Transverse colon (tissue), 4 donors: ENCODE results near the gene ABAT. TPM values are rescaled to one million over a fixed set of nuclear protein-coding genes. Genes with fewer than 3 reads are reported as not detected.

Source experiments
- DNase-seq: peaks from one replicate; pipeline ENCODE4 v3.0.0-alpha.2; 2019
- H3K27ac ChIP-seq, 4 donors: fragments of 200-600 bp; sonication (generic); 2 replicates each; pipeline ENCODE4 v1.5.1; 2016 to 2018; ENCODE audit warnings: inconsistent platforms in 4 of 4
- H3K27me3 ChIP-seq: fragments of 200-600 bp; sonication (generic); 2 replicates; pipeline ENCODE4 v1.5.1; 2017; ENCODE audit warnings: inconsistent platforms
- H3K36me3 ChIP-seq, 4 donors: fragments of 200-600 bp; sonication (generic); 2 replicates each; pipeline ENCODE4 v1.5.1; 2017 to 2019; ENCODE audit warnings: inconsistent platforms in 4 of 4
- H3K4me1 ChIP-seq, 4 donors: fragments of 200-600 bp; sonication (generic); 2 replicates each; pipeline ENCODE4 v1.5.1; 2017 to 2020; ENCODE audit warnings: inconsistent platforms in 4 of 4
- H3K4me3 ChIP-seq, 4 donors: fragments of 200-600 bp; sonication (generic); 1 replicate in 1 of 4; 2 replicates in 3 of 4; pipeline versions ENCODE4 v1.5.1 to v1.6.1; 2017 to 2019; ENCODE audit warnings: inconsistent platforms in 4 of 4
- H3K9me3 ChIP-seq, 2 donors: fragments of 200-600 bp; sonication (generic); 2 replicates each; pipeline ENCODE4 v1.5.1; 2017 to 2019; ENCODE audit warnings: inconsistent platforms in 2 of 2
- EP300 ChIP-seq: sonication (generic); formaldehyde crosslinking; IDR thresholded peaks from one replicate; pipeline ENCODE4 v1.6.1; 2017; ENCODE audit warnings: antibody characterized with exemption, low read depth
- POLR2A ChIP-seq: fragments of 450-650 bp; IDR thresholded peaks from one replicate; pipeline ENCODE4 v1.6.1; 2016; ENCODE audit warnings: antibody characterized with exemption, mild to moderate bottlenecking, moderate library complexity
- POLR2AphosphoS5 ChIP-seq, 3 donors: sonication (generic); formaldehyde crosslinking; IDR thresholded peaks; one replicate each; pipeline ENCODE4 v1.6.1; 2016; ENCODE audit warnings: antibody characterized with exemption in 3 of 3
- WGBS, 2 donors: methylation state at CpG; one replicate each; pipeline ENCODE4 v1.1.5; 2018; ENCODE audit warnings: low coverage in 1 of 2; 5-methylcytosine and 5-hydroxymethylcytosine counted together
- in situ Hi-C, 4 donors: fragments of 200-750 bp; cut with MboI; loops; one replicate each; pipeline versions ENCODE4 v1.15.0 to v1.15.1; 2017; ENCODE audit warnings: low sequenced_read_pairs in 3 of 4, low pct_ligation_motif_present in 1 of 4, low pct_unique_long_range_greater_than_20kb in 1 of 4
- intact Hi-C: fragments of 100-400 bp; cut with DNase I; formaldehyde crosslinking; loops from one replicate; pipeline ENCODE4 v1.15.1; 2023; ENCODE audit warnings: low total_unique reads
- total RNA-seq, 4 donors: library from RNA; depleted of rRNA; stranded (reverse); fragments of >200 nt; gene quantifications; one replicate each; pipeline ENCODE4 v1.1.0, GENCODE V29; 2016
- TF ChIP-seq, protein P1 (sequence below), 5 experiments: fragments of 200-600 bp in 3 of 5; fragments of 450-650 bp in 2 of 5; sonication (generic) in 3 of 5; IDR thresholded peaks; 1 replicate in 2 of 5; 2 replicates in 3 of 5; pipeline ENCODE4 v1.5.1; 2016 to 2017; ENCODE audit warnings: antibody characterized with exemption in 5 of 5, inconsistent platforms in 3 of 5, mild to moderate bottlenecking in 2 of 5, moderate library complexity in 1 of 5

ABAT gene
- total RNA-seq, 4 donors from 2014 or later, result 15.7 to 35.2 (median 21.7) TPM

DNA sequence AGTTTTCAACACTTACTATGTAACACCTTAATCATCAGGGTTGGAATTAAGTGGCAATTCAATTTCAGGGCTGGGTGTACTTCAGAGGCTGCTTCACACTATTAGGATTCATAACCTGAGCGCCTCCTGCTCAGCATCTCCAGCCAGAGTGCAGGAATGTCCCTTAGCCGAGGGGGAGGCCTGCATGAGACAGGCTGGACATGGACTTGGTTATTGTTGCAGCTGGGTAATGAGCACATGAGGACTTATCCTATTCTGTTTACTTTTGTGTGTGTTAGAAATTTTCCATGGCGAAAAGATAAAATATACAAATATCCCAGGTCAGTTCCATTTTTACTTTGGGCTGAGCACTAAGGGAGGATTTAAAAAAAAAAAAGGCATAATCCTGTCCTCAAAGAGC lies 133.6 kb downstream of the ABAT start:
- H3K4me3 ChIP-seq, result no peak overlapping the region
- no peaks in the 10 kb centered on the region for H3K27me3 ChIP-seq
- no peaks in the 10 kb centered on the region for H3K4me1 ChIP-seq
- no peaks in the 10 kb centered on the region for H3K9me3 ChIP-seq
- TF ChIP-seq POLR2A, result no peak
- TF ChIP-seq, protein P1, sequence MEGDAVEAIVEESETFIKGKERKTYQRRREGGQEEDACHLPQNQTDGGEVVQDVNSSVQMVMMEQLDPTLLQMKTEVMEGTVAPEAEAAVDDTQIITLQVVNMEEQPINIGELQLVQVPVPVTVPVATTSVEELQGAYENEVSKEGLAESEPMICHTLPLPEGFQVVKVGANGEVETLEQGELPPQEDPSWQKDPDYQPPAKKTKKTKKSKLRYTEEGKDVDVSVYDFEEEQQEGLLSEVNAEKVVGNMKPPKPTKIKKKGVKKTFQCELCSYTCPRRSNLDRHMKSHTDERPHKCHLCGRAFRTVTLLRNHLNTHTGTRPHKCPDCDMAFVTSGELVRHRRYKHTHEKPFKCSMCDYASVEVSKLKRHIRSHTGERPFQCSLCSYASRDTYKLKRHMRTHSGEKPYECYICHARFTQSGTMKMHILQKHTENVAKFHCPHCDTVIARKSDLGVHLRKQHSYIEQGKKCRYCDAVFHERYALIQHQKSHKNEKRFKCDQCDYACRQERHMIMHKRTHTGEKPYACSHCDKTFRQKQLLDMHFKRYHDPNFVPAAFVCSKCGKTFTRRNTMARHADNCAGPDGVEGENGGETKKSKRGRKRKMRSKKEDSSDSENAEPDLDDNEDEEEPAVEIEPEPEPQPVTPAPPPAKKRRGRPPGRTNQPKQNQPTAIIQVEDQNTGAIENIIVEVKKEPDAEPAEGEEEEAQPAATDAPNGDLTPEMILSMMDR (IDR thresholded peaks at IDR 0.05), result no peak
- TF ChIP-seq EP300, result no peak
- TF ChIP-seq POLR2AphosphoS5 (IDR thresholded peaks at IDR 0.05), result no peak
- peaks cover 0 to 97% (median 47%) of the 10 kb centered on the region in 4 donors for H3K36me3 ChIP-seq
- H3K27ac ChIP-seq, result no peak overlapping the region
- in situ Hi-C loops, result loop anchor here in 1 of 4 donors (10.0 kb wide), 1 partner anchor 67 kb away; no protein-coding TSS in a partner anchor
- DNase-seq, result no peak
- WGBS, 2 donors, result 93 to 94% methylated on average over 3 of the region's 3 CpGs
- intact Hi-C loops, result no loop called here

DNA sequence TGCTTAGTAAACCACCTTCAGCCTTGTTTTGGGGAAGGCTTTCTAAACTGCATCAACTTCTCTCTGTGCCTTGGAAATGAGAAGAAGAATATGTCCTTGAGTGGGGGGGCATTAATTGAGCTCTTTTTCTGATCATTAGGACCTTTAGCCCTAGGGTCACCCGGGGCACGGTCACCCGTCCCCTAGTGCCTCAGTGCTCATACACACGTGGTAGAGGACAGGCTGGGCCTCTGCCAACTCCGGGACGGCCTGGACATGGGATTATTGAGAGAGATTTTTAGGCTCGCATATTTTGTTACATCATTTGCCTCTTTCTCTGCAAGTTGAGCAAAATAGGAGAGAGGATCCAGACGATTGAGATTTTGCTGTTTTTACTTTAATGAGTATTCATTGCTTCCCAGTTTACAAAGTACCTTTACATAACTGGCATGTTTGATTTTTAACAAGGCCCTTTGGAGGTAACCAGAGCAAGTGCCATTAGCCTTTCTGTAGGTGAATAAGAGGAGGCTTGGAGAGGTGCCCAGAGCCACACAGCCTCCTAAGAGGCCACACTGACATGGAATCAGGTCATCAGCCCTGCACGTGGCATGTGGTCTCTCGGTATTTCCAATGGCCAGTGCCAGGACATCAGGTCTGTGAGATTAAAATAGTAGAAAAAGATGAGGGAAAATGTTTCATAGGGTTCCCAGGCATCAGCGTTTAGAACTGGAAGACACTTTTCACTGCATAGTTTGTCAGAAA lies 134.4 kb downstream of the ABAT start:
- intact Hi-C loops (no loop called here), in situ Hi-C loops (loop anchor here in 1 of 4 donors (10.0 kb wide), 1 partner anchor 66 kb away; no protein-coding TSS in a partner anchor)
- H3K4me1 ChIP-seq, result no peaks in the 10 kb centered on the region
- TF ChIP-seq POLR2A (no peak), EP300 (no peak), POLR2AphosphoS5 (IDR thresholded peaks at IDR 0.05) (no peak)
- TF ChIP-seq, protein P1 (IDR thresholded peaks at IDR 0.05), result no peak
- no peak overlapping the region for H3K4me3 ChIP-seq
- 90 to 92% methylated on average over 2 to 11 of the region's 11 CpGs for WGBS, 2 donors
- DNase-seq, result no peak
- no peak overlapping the region for H3K27ac ChIP-seq
- H3K9me3 ChIP-seq, result no peaks in the 10 kb centered on the region
- peaks cover 0 to 96% (median 47%) of the 10 kb centered on the region in 4 donors for H3K36me3 ChIP-seq
- no peaks in the 10 kb centered on the region for H3K27me3 ChIP-seq

DNA sequence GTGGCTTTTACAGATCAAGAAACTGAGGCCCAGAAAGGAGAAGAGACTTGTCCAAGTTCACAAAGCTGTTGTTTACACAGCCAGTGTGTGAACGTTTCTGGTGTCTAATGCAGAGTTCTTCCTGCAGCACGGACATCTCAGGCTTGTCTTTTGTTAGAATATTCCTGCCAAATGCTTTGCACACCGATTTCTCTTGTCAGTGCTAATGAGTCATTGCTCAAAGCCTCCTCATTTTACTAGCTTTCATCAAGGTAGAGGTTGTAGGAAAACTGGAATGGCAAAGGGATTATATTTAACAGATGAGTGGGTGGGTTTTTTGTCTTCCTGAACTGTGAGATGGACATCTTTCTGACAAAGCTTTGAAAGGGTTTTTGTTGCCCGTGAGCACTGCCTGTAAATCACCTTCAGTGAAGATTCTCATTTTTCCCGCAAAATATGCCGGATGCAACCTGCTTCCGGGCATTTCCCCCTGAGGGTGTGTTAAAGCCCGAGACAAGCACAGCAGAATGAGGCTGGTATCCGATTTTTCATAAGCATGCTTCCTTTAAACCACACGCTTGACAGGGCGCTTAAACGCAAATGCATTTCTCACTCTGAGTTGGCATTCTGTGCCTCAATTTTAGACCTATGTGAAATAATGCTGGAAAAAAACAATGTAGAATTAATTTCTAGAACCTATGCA lies 137.9 kb downstream of the ABAT start:
- H3K4me3 ChIP-seq, result no peak overlapping the region
- no peaks in the 10 kb centered on the region for H3K27me3 ChIP-seq
- intact Hi-C loops, result no loop called here
- peaks cover 0 to 86% (median 44%) of the 10 kb centered on the region in 4 donors for H3K36me3 ChIP-seq
- WGBS, 2 donors, result 69 to 85% methylated on average over 12 of the region's 12 CpGs
- no peak overlapping the region for H3K27ac ChIP-seq
- in situ Hi-C loops, result no loop called here
- H3K9me3 ChIP-seq, result no peaks in the 10 kb centered on the region
- no peak for TF ChIP-seq POLR2A
- no peak for TF ChIP-seq EP300
- DNase-seq, result no peak
- H3K4me1 ChIP-seq, result no peaks in the 10 kb centered on the region

DNA sequence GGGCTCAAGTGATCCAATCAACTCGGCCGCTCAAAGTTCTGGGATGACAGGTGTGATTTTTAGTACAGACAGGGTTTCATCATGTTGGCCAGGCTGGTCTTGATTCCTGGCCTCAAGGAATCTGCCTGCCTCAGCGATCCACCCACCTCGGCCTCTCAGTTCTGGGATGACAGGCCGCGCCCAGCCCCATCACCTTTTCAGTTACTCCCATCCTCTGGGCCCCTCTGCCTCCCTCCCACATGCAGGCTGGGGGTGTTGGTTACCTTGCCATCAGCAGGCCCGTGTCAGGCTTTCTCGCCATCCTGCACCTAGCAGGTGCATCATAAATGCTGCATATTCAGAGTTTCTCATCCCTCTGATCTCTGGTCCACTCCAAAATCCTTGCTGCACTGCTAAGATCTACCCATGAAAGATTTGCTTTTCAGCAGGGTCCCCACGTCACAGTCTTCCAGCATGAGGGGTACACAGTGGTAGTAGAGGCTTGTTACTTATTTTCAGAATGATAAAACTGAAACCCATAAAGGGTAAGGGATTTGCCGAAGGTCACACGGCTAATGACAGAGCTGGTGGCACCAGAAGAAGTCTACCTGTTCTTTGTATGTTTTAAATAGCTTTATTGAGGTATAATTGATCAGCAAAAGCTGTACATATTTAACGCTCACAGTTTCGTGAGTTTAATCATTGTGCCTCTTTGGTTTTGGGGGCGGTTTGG lies 139.8 kb downstream of the ABAT start:
- no peaks in the 10 kb centered on the region for H3K4me1 ChIP-seq
- intact Hi-C loops, result no loop called here

More for the DNA sequence above, 139.8 kb downstream of the ABAT start:
- DNase-seq, result no peak
- no peaks in the 10 kb centered on the region for H3K27me3 ChIP-seq
- in situ Hi-C loops, result no loop called here
- no peaks in the 10 kb centered on the region for H3K9me3 ChIP-seq
- H3K4me3 ChIP-seq, result no peak overlapping the region
- 74 to 86% methylated on average over 6 to 14 of the region's 14 CpGs for WGBS, 2 donors
- TF ChIP-seq, protein P1 (IDR thresholded peaks at IDR 0.05), result no peak
- TF ChIP-seq EP300 (no peak), POLR2AphosphoS5 (IDR thresholded peaks at IDR 0.05) (no peak), POLR2A (no peak)
- H3K27ac ChIP-seq, result no peak overlapping the region
- H3K36me3 ChIP-seq, result peaks cover 0 to 86% (median 38%) of the 10 kb centered on the region in 4 donors
